Endothelial cell of umbilical vein (primary cell): ENCODE results near the gene TXNDC8. TPM values are rescaled to one million over a fixed set of nuclear protein-coding genes. Genes with fewer than 3 reads are reported as not detected.

Experiments used
- BruUV-seq: library from RNA; stranded (reverse); fragments of 400-500 nt; replicated peaks from 2 replicates; lab custom pipeline; 2021; lab: Mats Ljungman, UMichigan
- CTCF ChIA-PET: fragments of 300-600, 350-600 bp; sonication (Branson Sonifier 250); formaldehyde crosslinking; loops from one replicate; lab custom pipeline; 2021; ENCODE audit warnings: antibody characterized with exemption, inconsistent platforms; lab: Charles Lee
- POLR2A ChIA-PET: fragments of 300-600, 350-600 bp; sonication (Branson Sonifier 250); formaldehyde crosslinking; loops from one replicate; lab custom pipeline; 2021; ENCODE audit warnings: antibody characterized with exemption, inconsistent platforms; lab: Charles Lee
- DNase-seq: peaks from one replicate; pipeline ENCODE4 v3.0.0-alpha.2; 2011; ENCODE audit warnings: low read depth, low spot score
- FAIRE-seq: peaks from 2 replicates; lab custom pipeline; 2011; peaks lifted over from hg19 to GRCh38; lab: Jason Lieb, UNC
- H2AFZ ChIP-seq: 2 replicates; pipeline ENCODE4 v1.6.0; 2012; ENCODE audit warnings: low read depth, low read length, control low read depth, inconsistent platforms
- H3K27ac ChIP-seq: 2 replicates; pipeline ENCODE4 v1.5.1; 2011; ENCODE audit warnings: low read depth, mild to moderate bottlenecking, control low read depth, low read length, moderate library complexity; ENCODE audit not compliant: insufficient read depth
- H3K27me3 ChIP-seq, 2 experiments: 2 replicates each; pipeline versions ENCODE4 v1.6.0 to v1.6.1; 2011; ENCODE audit warnings: low read length in 2 of 2, mixed read lengths in 1 of 2; ENCODE audit not compliant: control insufficient read depth in 2 of 2, insufficient read depth in 2 of 2
- H3K36me3 ChIP-seq, 2 experiments: 2 replicates in 1 of 2; 3 replicates in 1 of 2; pipeline ENCODE4 v1.5.1; 2011; ENCODE audit warnings: low read length in 2 of 2, mild to moderate bottlenecking in 1 of 2, moderate library complexity in 1 of 2; ENCODE audit not compliant: control insufficient read depth in 2 of 2, insufficient read depth in 2 of 2; ENCODE audit errors: extremely low read depth in 1 of 2
- H3K4me1 ChIP-seq: 3 replicates; pipeline ENCODE4 v1.5.1; 2011; ENCODE audit warnings: mild to moderate bottlenecking, low read length; ENCODE audit not compliant: control insufficient read depth, insufficient read depth; ENCODE audit errors: extremely low read depth
- H3K4me2 ChIP-seq: 2 replicates; pipeline ENCODE4 v1.6.1; 2011; ENCODE audit warnings: low read length, control low read depth, mixed read lengths; ENCODE audit not compliant: insufficient read depth
- H3K4me3 ChIP-seq, 3 experiments: fragments of 200-600 bp in 1 of 3; sonication (generic), shearing (Covaris generic) in 1 of 3; replicated peaks in 1 of 3; 2 replicates each; pipeline ENCODE4 v1.5.1; 2011 to 2016; ENCODE audit warnings: control low read depth in 3 of 3, low read length in 3 of 3, mild to moderate bottlenecking in 2 of 3, inconsistent platforms in 1 of 3, low read depth in 1 of 3, moderate library complexity in 1 of 3; ENCODE audit not compliant: insufficient read depth in 1 of 3
- H3K79me2 ChIP-seq: 2 replicates; pipeline ENCODE4 v1.6.0; 2012; ENCODE audit warnings: low read length, inconsistent platforms; ENCODE audit not compliant: control insufficient read depth, insufficient read depth
- H3K9ac ChIP-seq: replicated peaks from 2 replicates; pipeline ENCODE3; 2011; ENCODE audit warnings: low read length, control low read depth; ENCODE audit not compliant: insufficient read depth; ENCODE audit errors: extremely low read depth
- H3K9me1 ChIP-seq: replicated peaks from 3 replicates; pipeline ENCODE4 v1.6.0; 2011; ENCODE audit warnings: mild to moderate bottlenecking, low read length; ENCODE audit not compliant: control insufficient read depth, insufficient read depth; ENCODE audit errors: extremely low read depth
- H3K9me3 ChIP-seq: replicated peaks from 2 replicates; pipeline ENCODE4 v1.5.1; 2012; ENCODE audit warnings: low read length, inconsistent platforms; ENCODE audit not compliant: control insufficient read depth, insufficient read depth
- H4K20me1 ChIP-seq: replicated peaks from 2 replicates; pipeline ENCODE3; 2011; ENCODE audit warnings: mild to moderate bottlenecking, low read length; ENCODE audit not compliant: control insufficient read depth, insufficient read depth; ENCODE audit errors: extremely low read depth
- CTCF ChIP-seq, 2 donors: IDR thresholded peaks; 1 replicate in 1 of 2; 2 replicates in 1 of 2; pipeline ENCODE4 v1.5.1; 2011; ENCODE audit warnings: low read length in 2 of 2, mild to moderate bottlenecking in 2 of 2, moderate library complexity in 2 of 2, control low read depth in 1 of 2, inconsistent platforms in 1 of 2, low read depth in 1 of 2; ENCODE audit not compliant: insufficient read depth in 1 of 2; ENCODE audit errors: extremely low read depth in 1 of 2
- EZH2 ChIP-seq: IDR thresholded peaks from 2 replicates; pipeline ENCODE4 v1.6.1; 2012; ENCODE audit warnings: borderline replicate concordance, low read depth, mild to moderate bottlenecking, moderate library complexity, low read length, inconsistent platforms; ENCODE audit not compliant: severe bottlenecking
- FOS ChIP-seq: IDR thresholded peaks from 2 replicates; pipeline ENCODE4 v1.6.1; 2011; ENCODE audit warnings: mild to moderate bottlenecking, low read length, moderate library complexity, borderline replicate concordance; ENCODE audit not compliant: insufficient read depth
- GATA2 ChIP-seq: IDR thresholded peaks from 2 replicates; pipeline ENCODE4 v1.7.0; 2011; ENCODE audit warnings: low read depth, mild to moderate bottlenecking, moderate library complexity, mixed read lengths, low read length; ENCODE audit not compliant: insufficient read length, insufficient read depth
- JUN ChIP-seq: IDR thresholded peaks from 2 replicates; pipeline ENCODE4 v1.6.1; 2011; ENCODE audit warnings: borderline replicate concordance, low read depth; ENCODE audit not compliant: insufficient read length, insufficient read depth
- MAX ChIP-seq: IDR thresholded peaks from 2 replicates; pipeline ENCODE4 v1.6.1; 2011; ENCODE audit not compliant: insufficient read depth, insufficient read length
- MYC ChIP-seq: IDR thresholded peaks from one replicate; pipeline ENCODE4 v1.6.1; 2011; ENCODE audit warnings: mild to moderate bottlenecking, low read depth, low read length
- POLR2A ChIP-seq: IDR thresholded peaks from 2 replicates; pipeline ENCODE4 v1.6.1; 2012; ENCODE audit warnings: low read depth, mild to moderate bottlenecking, control low read depth, low read length
- POLR2AphosphoS5 ChIP-seq: IDR thresholded peaks from 2 replicates; pipeline ENCODE4 v1.6.1; 2012; ENCODE audit warnings: low read depth, mild to moderate bottlenecking, control low read depth, low read length, moderate library complexity; ENCODE audit not compliant: insufficient read depth
- dilution Hi-C: fragments of 300-500 bp; cut with MboI; formaldehyde crosslinking; loops from one replicate; pipeline ENCODE4 v1.15.0; 2019; ENCODE audit warnings: low sequenced_read_pairs; ENCODE audit not compliant: extremely low pct_ligation_motif_present
- intact Hi-C: fragments of 100-400 bp; cut with micrococcal nuclease; formaldehyde crosslinking; loops from one replicate; pipeline ENCODE4 v1.10.0; 2022
- polyA plus RNA-seq, 4 experiments: library from polyadenylated mRNA; depleted of rRNA in 3 of 4; stranded (reverse) in 3 of 4; unstranded in 1 of 4; fragments of >200 nt; gene quantifications; 2 replicates each; pipeline versions ENCODE4 v1.2.1 to v1.2.3, GENCODE V29; 2011 to 2012; ENCODE audit warnings: missing spikeins in 1 of 4
- total RNA-seq: library from RNA; stranded (reverse); gene quantifications from 2 replicates; pipeline ENCODE4 v1.2.3, GENCODE V29; 2021

TXNDC8 gene
- total and polyA plus RNA-seq, 2 donors (not counting 3 experiments of a cell fraction or from before 2014, with no cell fraction given), result not detected

- Histone ChIP-seq H3K79me2 (no peaks in the 10 kb centered on the region), H3K9me1 (no peaks in the 10 kb centered on the region), H4K20me1 (no peaks in the 10 kb centered on the region), H3K36me3 (no peaks in the 10 kb centered on the region), H3K9ac (no peak overlapping the region), H3K9me3 (no peaks in the 10 kb centered on the region), H2AFZ (no peak overlapping the region), H3K27me3 (peaks cover 0 to under 1% of the 10 kb centered on the region in 2 experiments), H3K4me3 (no peak overlapping the region), H3K4me1 (no peaks in the 10 kb centered on the region), H3K4me2 (no peak overlapping the region), H3K27ac (no peak overlapping the region)
- dilution Hi-C loops (no loop called here), intact Hi-C loops (no loop called here)
- TF ChIP-seq FOS, result no peak
- TF ChIP-seq GATA2, result no peak
- no peak for TF ChIP-seq MAX
- TF ChIP-seq POLR2A, result no peak
- no peak for TF ChIP-seq MYC
- TF ChIP-seq POLR2AphosphoS5, result no peak
- no peak for TF ChIP-seq EZH2
- TF ChIP-seq JUN, result no peak
- no peak for TF ChIP-seq CTCF (IDR thresholded peaks at IDR 0.05; ENCODE audit: extremely low read depth in 1 of 2, insufficient read depth in 1 of 2, low read depth in 1 of 2, low read length in 2 of 2)
- CTCF ChIA-PET, result interaction anchor here (1.0 to 1.1 kb wide), 2 partner anchors 130 to 325 kb away, joined by 4 read pairs; no protein-coding TSS in a partner anchor
- no peak for DNase-seq
- no peak for FAIRE-seq
- BruUV-seq, result no TSS peak
- POLR2A ChIA-PET, result no interaction called here
Measured at GRCh38 chr9:110298043-110298605, 39.5 kb downstream of the TXNDC8 start.
